Right cardiac atrium (tissue), 5 donors: ENCODE results near the gene ENTPD1. TPM values are rescaled to one million over a fixed set of nuclear protein-coding genes. Genes with fewer than 3 reads are reported as not detected.
A peak's percentile ranks its signal among the peaks of the same experiment; 100 is the strongest.

Experiments used
- ATAC-seq, 2 donors: fragments of 200-7000 bp; cut with Tn5 transposase; one replicate each; pipeline versions ENCODE4 v1.8.0 to v1.9.1; 2020; ENCODE audit warnings: moderate library complexity in 2 of 2, mild to moderate bottlenecking in 1 of 2
- DNase-seq, 3 donors: peaks; one replicate each; pipeline ENCODE4 v3.0.0-alpha.2; 2020
- H3K27ac ChIP-seq: one replicate; pipeline ENCODE4 v1.5.1; 2013; ENCODE audit warnings: mild to moderate bottlenecking, low read length, control low read depth, moderate library complexity
- H3K27me3 ChIP-seq: one replicate; pipeline ENCODE4 v1.6.1; 2013; ENCODE audit not compliant: control insufficient read depth, insufficient read depth
- H3K4me1 ChIP-seq: one replicate; pipeline ENCODE4 v1.6.1; 2013; ENCODE audit warnings: low read length; ENCODE audit not compliant: control insufficient read depth, insufficient read depth
- H3K4me3 ChIP-seq: one replicate; pipeline ENCODE4 v1.5.1; 2013; ENCODE audit warnings: low read length, control low read depth
- H3K9me3 ChIP-seq: one replicate; pipeline ENCODE4 v1.6.1; 2013; ENCODE audit warnings: low read length; ENCODE audit not compliant: control insufficient read depth
- WGBS: extraction: QIAGEN DNeasy Blood & Tissue Kit; methylation state at CpG from one replicate; pipeline ENCODE4 v1.1.7; 2013; 5-methylcytosine and 5-hydroxymethylcytosine counted together
- intact Hi-C, 4 donors: fragments of 100-400 bp; cut with DNase I; formaldehyde crosslinking; loops; one replicate each; pipeline versions ENCODE4 v1.11.0 to v1.14.0; 2022 to 2023
- polyA plus RNA-seq: library from polyadenylated mRNA; stranded (reverse); fragments of 200-250 nt; gene quantifications from one replicate; pipeline ENCODE4 v1.2.3, GENCODE V29; 2013
- total RNA-seq, 4 donors: library from RNA; stranded (reverse); fragmentation: NEBNext Ultra II Directional; extraction: Animal tissue kit (Norgen Biotek cat#: 25700); gene quantifications; one replicate each; pipeline ENCODE4 v1.2.1, GENCODE V29; 2021
- donor health status: healthy with polysubstance abuse.
- donor health status: DM: no; HTN: yes; CAD: no.
- donor health status: DM: no; HTN: no; CAD: no.
- donor health status: DM: no; HTN: yes; CAD: no; lungs with severe emphysema.
- donor health status: DM: yes; HTN: yes; CAD: no.

The ENTPD1 gene
- total and polyA plus RNA-seq, 5 donors, result 5.3 to 30.4 (median 18.5) TPM

DNA sequence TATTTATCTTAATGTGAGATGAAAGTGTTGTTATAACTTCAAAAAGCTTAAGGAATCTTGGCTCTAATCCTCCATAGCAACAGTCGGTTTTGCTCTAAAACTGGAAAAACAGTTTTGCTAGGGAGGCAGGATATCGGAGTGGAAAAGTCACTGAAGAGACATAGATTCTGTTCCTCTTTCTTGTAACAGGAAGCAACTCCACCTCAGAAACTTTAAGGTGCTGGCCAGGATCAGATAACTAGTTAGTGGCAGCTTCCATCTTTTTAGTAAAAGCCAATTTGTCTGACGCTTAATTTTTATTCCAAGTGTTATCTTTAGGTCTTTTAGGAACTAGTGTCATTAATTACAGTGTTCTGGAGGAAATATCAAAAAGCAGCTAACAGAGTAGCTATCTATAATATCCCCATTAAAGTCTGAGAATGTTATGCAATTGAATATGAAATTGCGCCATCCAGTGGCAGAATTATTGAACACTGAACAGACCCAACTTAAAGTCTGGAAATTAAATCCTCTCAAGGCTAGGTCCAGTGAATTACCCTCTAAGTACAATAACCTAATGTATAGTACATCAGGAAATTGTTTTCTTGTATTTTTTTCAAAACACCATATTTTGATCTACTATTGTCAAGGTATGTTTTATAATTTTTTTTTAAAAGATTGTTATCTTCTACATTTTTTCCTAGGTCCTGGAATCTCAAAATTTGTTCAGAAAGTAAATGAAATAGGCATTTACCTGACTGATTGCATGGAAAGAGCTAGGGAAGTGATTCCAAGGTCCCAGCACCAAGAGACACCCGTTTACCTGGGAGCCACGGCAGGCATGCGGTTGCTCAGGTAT lies 85.9 kb downstream of the ENTPD1 start:
- peak overlapping the region; percentile 23 for H3K27ac ChIP-seq
- DNase-seq, result no peak
- peak; percentile 72 to 89 for ATAC-seq
- 39% methylated on average over 7 of the region's 7 CpGs for WGBS
- no peak overlapping the region for H3K4me3 ChIP-seq
- no peaks in the 10 kb centered on the region for H3K27me3 ChIP-seq
- H3K9me3 ChIP-seq, result no peaks in the 10 kb centered on the region
- no peaks in the 10 kb centered on the region for H3K4me1 ChIP-seq
- intact Hi-C loops, result loop anchor here in 1 of 4 donors (10.0 kb wide), 1 partner anchor 147 kb away; the partner anchor contains the start of gene TCTN3

DNA sequence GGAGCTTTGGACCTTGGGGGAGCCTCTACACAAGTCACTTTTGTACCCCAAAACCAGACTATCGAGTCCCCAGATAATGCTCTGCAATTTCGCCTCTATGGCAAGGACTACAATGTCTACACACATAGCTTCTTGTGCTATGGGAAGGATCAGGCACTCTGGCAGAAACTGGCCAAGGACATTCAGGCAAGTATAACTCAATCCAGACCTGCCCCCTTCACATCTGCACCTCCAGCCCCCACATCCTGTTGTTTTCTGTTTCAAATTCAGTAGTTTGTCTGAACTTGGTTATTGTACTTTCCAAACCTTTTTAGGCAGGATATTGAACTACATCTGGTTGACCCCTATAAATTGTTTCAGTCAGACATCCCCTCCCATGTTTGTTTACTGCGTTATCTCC lies 89.4 kb downstream of the ENTPD1 start:
- no peak overlapping the region for H3K27ac ChIP-seq
- no peak for DNase-seq
- intact Hi-C loops, result loop anchor here in 1 of 4 donors (10.0 kb wide), 1 partner anchor 151 kb away; the partner anchor contains the start of gene TCTN3

DNA sequence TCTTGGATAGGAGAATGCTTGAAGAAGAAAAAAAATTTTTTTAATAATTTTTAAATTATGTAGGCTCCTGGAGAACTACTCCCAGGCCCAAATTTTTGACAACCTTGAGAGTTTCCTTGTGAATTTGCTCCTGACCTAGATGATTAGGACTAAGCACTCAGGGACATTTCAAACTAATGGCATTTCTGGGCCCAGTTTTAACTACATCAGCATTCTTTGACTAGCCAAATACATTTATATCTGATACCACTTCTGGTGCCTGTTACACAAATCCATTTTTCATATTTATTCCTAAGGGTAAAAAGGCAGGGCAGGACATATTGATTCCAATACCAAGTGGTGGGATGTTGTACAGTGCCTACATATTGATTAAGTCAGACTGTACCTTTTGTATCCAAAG lies 91.0 kb downstream of the ENTPD1 start:
- H3K27me3 ChIP-seq, result no peaks in the 10 kb centered on the region
- intact Hi-C loops, result loop anchor here in 1 of 4 donors (10.0 kb wide), 1 partner anchor 152 kb away; the partner anchor contains the start of gene TCTN3
- ATAC-seq, result no peak
- no peak overlapping the region for H3K4me3 ChIP-seq
- no peak overlapping the region for H3K27ac ChIP-seq
- no peak for DNase-seq
- no peaks in the 10 kb centered on the region for H3K9me3 ChIP-seq
- no peaks in the 10 kb centered on the region for H3K4me1 ChIP-seq

More for the DNA sequence above, 89.4 kb downstream of the ENTPD1 start:
- H3K4me1 ChIP-seq, result no peaks in the 10 kb centered on the region
- 90% methylated on average over 3 of the region's 3 CpGs for WGBS
- H3K9me3 ChIP-seq, result no peaks in the 10 kb centered on the region
- no peak overlapping the region for H3K4me3 ChIP-seq
- no peak for ATAC-seq
- no peaks in the 10 kb centered on the region for H3K27me3 ChIP-seq

DNA sequence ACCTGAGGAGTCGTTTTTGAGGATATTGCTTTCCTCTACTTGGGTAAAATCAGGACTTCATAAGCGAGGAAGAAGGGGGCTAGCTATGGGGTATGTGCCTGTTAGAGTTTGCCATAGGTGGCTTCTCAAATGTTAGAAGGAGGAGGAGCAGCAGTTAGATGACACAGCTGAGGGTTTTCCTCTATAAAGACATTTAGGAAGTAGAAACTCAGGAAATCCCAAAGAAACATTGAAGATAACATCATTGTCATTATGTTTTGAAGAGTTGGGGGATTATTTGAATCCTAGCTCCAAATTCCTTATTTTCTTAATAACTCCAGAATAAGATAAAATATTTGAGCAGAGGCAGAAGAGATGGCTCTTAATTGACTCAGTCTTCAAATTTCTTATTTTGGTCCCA lies 92.9 kb downstream of the ENTPD1 start:
- Histone ChIP-seq H3K4me3 (no peak overlapping the region), H3K27ac (no peak overlapping the region), H3K9me3 (no peaks in the 10 kb centered on the region), H3K27me3 (no peaks in the 10 kb centered on the region), H3K4me1 (no peaks in the 10 kb centered on the region)
- 79% methylated on average over 2 of the region's 2 CpGs for WGBS
- ATAC-seq (no peak), DNase-seq (no peak)
- intact Hi-C loops, result loop anchor here in 1 of 4 donors (10.0 kb wide), 1 partner anchor 154 kb away; the partner anchor contains the start of gene TCTN3

DNA sequence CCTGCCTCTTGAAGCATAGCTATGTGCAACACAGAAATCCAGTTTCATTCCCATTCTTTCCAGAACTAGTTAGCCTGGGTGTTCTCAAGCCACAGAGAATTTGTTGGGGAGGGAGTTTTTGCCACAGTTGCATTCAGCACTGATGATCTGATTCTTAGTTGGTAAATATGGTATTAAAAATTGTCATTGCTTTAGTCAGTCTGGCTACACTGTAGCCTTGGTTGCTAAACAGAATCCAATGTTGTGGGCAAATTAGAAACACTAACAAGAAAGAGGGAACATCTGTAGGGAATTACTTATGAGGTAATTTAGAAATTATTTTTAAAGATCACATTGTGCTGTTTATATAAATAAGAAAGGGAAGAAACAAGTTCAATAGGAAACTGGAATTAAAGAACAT lies 94.8 kb downstream of the ENTPD1 start:
- no peaks in the 10 kb centered on the region for H3K9me3 ChIP-seq
- DNase-seq (no peak), ATAC-seq (no peak)
- no peaks in the 10 kb centered on the region for H3K4me1 ChIP-seq
- no peak overlapping the region for H3K4me3 ChIP-seq
- no peaks in the 10 kb centered on the region for H3K27me3 ChIP-seq
- intact Hi-C loops, result no loop called here
- H3K27ac ChIP-seq, result no peak overlapping the region

DNA sequence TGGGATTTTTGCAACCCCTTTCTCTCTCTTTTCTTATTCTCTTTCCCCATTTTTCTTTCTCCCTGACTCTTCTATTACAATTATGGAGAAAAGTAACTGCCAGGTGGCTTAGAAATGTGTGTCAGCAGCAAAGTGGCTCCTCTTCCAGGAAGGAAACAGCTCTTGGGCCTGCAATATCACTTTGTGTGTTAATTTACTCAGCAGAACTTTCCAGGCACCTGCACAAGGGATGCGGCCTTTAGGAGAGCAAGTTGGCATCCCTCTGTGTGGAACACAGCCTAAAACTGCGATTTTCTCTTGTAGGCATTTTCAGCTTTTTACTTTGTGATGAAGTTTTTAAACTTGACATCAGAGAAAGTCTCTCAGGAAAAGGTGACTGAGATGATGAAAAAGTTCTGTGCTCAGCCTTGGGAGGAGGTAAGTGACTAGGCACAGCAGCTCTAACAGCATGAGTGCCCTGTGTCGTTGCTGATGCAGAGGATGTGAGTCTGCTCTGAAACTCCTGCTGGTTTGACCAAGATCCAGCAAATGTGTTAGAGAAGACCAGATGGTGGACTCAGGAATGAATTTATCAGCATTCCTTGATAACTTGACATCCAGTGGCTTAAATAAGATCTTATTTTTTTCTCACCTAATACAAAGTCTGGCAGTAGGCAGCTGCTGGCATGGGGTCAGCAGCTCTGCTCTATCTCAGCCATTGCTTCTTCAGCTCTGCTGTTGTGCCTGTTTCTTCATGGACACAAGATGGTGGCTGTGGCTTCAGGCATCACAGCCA lies 104.4 kb downstream of the ENTPD1 start:
- intact Hi-C loops, result loop anchor here in 2 of 4 donors (10.0 kb wide), 1 partner anchor 166 kb away; the partner anchor contains the start of gene TCTN3 (in 2 of the 2)
- Histone ChIP-seq H3K27me3 (no peaks in the 10 kb centered on the region), H3K9me3 (no peaks in the 10 kb centered on the region), H3K27ac (no peak overlapping the region), H3K4me1 (no peaks in the 10 kb centered on the region), H3K4me3 (no peak overlapping the region)
- DNase-seq (peak in 1 of 3 donors; percentile 35), ATAC-seq (no peak)
- 63% methylated on average over 3 of the region's 3 CpGs for WGBS

DNA sequence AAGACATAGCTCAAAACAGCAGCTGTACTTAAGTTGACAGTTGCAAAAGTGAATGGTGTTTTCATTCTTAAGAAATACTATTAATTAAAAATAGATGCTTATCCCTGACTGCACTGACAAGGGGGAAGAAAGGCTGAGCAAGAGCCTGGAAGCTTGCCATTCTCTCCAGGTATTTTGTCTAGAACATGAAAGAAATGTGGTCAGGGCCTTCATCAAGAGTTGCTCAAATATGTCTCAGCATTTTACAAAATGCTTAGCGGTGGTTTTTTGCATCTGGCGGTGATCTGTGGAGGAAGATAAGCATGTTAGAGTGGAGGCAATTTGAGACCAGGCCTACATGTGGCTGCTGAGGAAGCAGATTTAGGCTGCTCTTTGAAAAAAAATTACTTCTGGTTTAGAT lies 105.4 kb downstream of the ENTPD1 start:
- Histone ChIP-seq H3K9me3 (no peaks in the 10 kb centered on the region), H3K27me3 (no peaks in the 10 kb centered on the region), H3K4me3 (no peak overlapping the region), H3K27ac (no peak overlapping the region), H3K4me1 (no peaks in the 10 kb centered on the region)
- WGBS, result 96% methylated on average over 2 of the region's 2 CpGs
- DNase-seq (no peak), ATAC-seq (no peak)
- intact Hi-C loops, result loop anchor here in 2 of 4 donors (10.0 kb wide), 1 partner anchor 167 kb away; the partner anchor contains the start of gene TCTN3 (in 2 of the 2)

DNA sequence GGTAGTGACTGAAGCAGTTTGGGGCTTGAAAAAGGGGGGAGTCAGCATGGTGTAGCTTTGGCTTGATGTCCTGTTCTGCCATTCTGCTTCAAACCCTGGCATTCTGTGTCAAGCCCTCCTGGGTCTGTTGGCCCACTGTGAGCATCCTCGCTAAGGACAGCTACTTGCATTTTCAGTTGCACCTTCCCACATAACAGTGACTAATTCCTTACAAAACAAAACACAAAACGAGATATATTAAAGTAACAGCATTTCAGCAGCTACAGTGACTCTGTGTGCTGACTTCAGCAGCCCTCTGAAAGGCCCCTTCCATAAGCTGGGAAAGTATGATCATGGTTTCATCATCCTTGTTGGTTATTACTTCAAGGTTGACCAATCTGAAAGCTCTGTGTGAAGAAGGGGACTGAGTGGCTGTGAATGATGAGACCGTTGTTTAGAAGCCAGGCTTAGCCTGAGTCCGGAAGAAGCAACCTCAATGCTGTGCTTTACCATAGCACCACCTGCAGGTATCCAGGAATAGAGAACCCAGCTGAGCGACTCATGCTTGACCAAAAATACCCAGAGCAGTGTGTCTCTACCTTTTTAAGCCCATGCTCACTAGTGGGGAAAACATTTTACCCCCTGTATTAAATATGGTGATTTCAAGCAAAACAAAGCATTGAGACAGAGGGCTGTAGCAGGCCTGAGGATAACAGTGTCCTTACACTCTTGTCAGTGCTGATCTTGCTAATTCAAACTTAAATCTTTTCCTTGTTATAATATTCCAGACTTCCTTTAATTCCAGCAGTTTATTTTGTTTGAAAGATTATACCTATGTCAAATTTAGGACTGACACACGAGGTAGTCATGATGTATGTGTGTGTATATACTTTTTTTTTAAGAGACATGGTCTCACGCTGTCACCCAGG lies 109.2 kb downstream of the ENTPD1 start:
- no peak overlapping the region for H3K4me3 ChIP-seq
- no peaks in the 10 kb centered on the region for H3K4me1 ChIP-seq
- H3K27me3 ChIP-seq, result no peaks in the 10 kb centered on the region
- DNase-seq, result no peak
- ATAC-seq, result peak; percentile 86 to 87
- WGBS, result 35% methylated on average over 7 of the region's 7 CpGs
- intact Hi-C loops, result loop anchor here in 2 of 4 donors (10.0 kb wide), 1 partner anchor 170 kb away; the partner anchor contains the start of gene TCTN3 (in 2 of the 2)
- no peak overlapping the region for H3K27ac ChIP-seq
- no peaks in the 10 kb centered on the region for H3K9me3 ChIP-seq

DNA sequence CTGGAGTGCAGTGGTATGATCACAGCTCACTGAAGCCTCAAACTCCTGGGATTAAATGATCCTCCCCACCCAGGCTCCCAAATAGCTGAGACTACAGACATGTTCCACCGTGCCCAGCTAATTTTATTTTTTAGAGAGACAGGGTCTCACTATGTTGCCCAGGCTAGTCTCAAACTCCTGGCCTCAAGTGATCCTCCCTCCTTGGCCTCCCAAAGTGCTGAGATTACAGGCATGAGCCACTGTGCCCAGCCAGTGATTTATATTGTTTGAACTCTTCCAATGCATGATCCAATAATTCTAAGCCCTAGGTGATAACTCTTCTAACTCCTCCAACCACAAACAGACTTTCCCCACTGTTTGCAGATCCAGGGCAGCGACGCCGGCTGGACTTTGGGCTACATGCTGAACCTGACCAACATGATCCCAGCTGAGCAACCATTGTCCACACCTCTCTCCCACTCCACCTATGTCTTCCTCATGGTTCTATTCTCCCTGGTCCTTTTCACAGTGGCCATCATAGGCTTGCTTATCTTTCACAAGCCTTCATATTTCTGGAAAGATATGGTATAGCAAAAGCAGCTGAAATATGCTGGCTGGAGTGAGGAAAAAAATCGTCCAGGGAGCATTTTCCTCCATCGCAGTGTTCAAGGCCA lies 110.0 kb downstream of the ENTPD1 start:
- H3K27me3 ChIP-seq, result no peaks in the 10 kb centered on the region
- no peak overlapping the region for H3K4me3 ChIP-seq
- no peak for ATAC-seq
- H3K4me1 ChIP-seq, result no peaks in the 10 kb centered on the region
- H3K27ac ChIP-seq, result no peak overlapping the region
- 80% methylated on average over 6 of the region's 6 CpGs for WGBS
- intact Hi-C loops, result loop anchor here in 2 of 4 donors (10.0 kb wide), 1 partner anchor 171 kb away; the partner anchor contains the start of gene TCTN3 (in 2 of the 2)
- no peaks in the 10 kb centered on the region for H3K9me3 ChIP-seq
- DNase-seq, result no peak

DNA sequence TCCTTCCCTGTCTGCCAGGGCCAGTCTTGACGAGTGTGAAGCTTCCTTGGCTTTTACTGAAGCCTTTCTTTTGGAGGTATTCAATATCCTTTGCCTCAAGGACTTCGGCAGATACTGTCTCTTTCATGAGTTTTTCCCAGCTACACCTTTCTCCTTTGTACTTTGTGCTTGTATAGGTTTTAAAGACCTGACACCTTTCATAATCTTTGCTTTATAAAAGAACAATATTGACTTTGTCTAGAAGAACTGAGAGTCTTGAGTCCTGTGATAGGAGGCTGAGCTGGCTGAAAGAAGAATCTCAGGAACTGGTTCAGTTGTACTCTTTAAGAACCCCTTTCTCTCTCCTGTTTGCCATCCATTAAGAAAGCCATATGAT lies 110.5 kb downstream of the ENTPD1 start:
- no peaks in the 10 kb centered on the region for H3K4me1 ChIP-seq
- DNase-seq, result no peak
- no peak overlapping the region for H3K4me3 ChIP-seq
- H3K9me3 ChIP-seq, result no peaks in the 10 kb centered on the region
- no peak for ATAC-seq
- H3K27me3 ChIP-seq, result no peaks in the 10 kb centered on the region
- no peak overlapping the region for H3K27ac ChIP-seq
- WGBS, result 82% methylated on average over 2 of the region's 2 CpGs
- intact Hi-C loops, result loop anchor here in 2 of 4 donors (10.0 kb wide), 1 partner anchor 172 kb away; the partner anchor contains the start of gene TCTN3 (in 2 of the 2)
